ENCODE measurements around the gene NLN.

Gene NLN

DNA sequence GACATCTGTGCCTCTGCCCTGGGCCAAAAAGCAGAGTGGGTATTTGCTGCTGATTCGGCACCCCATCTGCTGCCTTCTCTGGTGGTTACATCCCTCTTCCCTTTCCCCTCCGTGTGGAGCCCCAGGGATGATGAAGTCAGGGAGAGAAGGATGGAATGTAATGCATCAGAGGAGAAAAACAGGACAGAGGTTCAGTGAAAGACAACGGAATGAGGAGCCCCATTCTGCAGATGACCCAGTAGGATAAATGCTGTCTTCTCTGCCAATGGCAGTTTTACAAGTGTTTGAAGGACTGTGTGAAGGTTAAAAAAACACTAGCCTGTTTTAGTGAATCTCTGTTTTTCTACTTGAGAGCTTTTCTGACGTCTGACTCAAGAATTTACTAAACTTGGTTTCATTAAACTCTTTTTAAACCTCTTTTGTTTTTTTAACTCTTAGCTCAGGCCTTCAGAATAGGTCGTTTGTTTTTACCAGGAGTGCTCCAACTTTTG lies 86.3 kb downstream of the NLN start:
- Histone ChIP-seq H3K4me3 (ENCODE audit: low read depth, low read length) (peak overlapping the region; percentile 22; the same call in 1 of the 2 replicates), H3K27me3 (ENCODE audit: insufficient read depth, low read length) (no peaks in the 10 kb centered on the region), H3K36me3 (ENCODE audit: insufficient read depth, low read length) (peaks cover 8% of the 10 kb centered on the region; the same call in 1 of the 2 replicates), H3K4me1 (ENCODE audit: control insufficient read depth, insufficient read depth, low read length, unreplicated experiment) (peaks cover 41% of the 10 kb centered on the region), H3K27ac (ENCODE audit: low read depth, low read length) (peak overlapping the region; percentile 50), H2AFZ (ENCODE audit: low read length, unreplicated experiment) (no peak overlapping the region), H3K79me2 (ENCODE audit: control insufficient read depth, insufficient read depth, low read length, unreplicated experiment) (no peaks in the 10 kb centered on the region)

DNA sequence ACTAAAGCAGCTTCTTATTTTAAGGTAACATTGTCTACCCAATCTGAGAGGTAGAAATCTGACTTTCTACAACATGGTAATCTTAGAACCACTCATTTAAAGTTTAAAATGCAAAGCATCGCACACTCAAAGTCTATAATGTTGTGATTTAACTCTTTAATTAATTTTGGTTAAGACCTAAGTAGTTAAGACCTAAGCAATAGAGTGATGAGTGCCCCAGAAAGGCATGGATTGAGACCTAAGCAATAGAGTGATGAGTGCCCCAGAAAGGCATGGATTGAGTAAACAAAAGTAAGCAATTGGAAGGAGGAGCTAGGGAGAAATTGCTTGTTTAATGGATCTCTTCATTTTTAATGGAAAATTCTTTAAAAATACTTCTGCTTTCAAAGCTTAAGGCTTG lies 86.8 kb downstream of the NLN start:
- no peaks in the 10 kb centered on the region for H3K79me2 ChIP-seq (ENCODE audit: control insufficient read depth, insufficient read depth, low read length, unreplicated experiment)
- no peaks in the 10 kb centered on the region for H3K27me3 ChIP-seq (ENCODE audit: insufficient read depth, low read length)
- peak overlapping the region; percentile 50 for H3K27ac ChIP-seq (ENCODE audit: low read depth, low read length)
- H3K4me3 ChIP-seq (ENCODE audit: low read depth, low read length), result peak overlapping the region; percentile 22; the same call in 1 of the 2 replicates
- peaks cover 41% of the 10 kb centered on the region for H3K4me1 ChIP-seq (ENCODE audit: control insufficient read depth, insufficient read depth, low read length, unreplicated experiment)
- H3K36me3 ChIP-seq (ENCODE audit: insufficient read depth, low read length), result peaks cover 8% of the 10 kb centered on the region; the same call in 1 of the 2 replicates
- H2AFZ ChIP-seq (ENCODE audit: low read length, unreplicated experiment), result no peak overlapping the region

DNA sequence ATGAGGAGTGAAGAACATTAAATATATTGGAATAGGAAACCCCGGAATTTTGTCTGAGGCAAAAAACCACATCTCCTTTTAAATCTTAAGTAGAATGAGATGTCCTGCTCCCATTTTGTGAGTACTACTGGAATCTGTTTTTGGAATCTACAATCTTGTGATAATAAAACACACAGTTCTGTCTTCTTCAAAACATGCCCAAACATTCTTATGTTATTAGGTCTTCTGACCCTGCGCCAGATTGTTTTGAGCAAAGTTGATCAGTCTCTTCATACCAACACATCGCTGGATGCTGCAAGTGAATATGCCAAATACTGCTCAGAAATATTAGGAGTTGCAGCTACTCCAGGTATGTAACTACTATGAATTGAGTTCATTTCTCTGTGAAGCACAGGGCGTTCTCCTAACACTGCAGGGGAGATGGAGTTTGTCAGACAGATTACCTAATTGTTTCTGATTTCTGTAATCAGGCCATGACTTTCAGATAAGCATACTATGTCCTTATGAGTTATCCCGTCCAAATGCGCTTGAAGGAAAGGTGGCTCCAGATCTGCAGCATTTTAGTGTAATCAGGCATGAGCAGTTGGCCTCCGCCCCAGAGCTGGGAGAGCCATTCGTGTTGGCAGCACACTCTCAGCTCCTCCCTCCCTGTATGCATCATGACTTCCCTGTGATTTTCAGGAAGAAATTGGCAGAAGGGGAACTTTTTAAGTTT lies 88.0 kb downstream of the NLN start:
- Histone ChIP-seq H3K36me3 (ENCODE audit: insufficient read depth, low read length) (peaks cover 12% of the 10 kb centered on the region; the same call in 1 of the 2 replicates), H3K27ac (ENCODE audit: low read depth, low read length) (peak overlapping the region; percentile 43), H3K79me2 (ENCODE audit: control insufficient read depth, insufficient read depth, low read length, unreplicated experiment) (no peaks in the 10 kb centered on the region), H2AFZ (ENCODE audit: low read length, unreplicated experiment) (no peak overlapping the region), H3K4me3 (ENCODE audit: low read depth, low read length) (no peak overlapping the region), H3K27me3 (ENCODE audit: insufficient read depth, low read length) (no peaks in the 10 kb centered on the region), H3K4me1 (ENCODE audit: control insufficient read depth, insufficient read depth, low read length, unreplicated experiment) (peaks cover 41% of the 10 kb centered on the region)

DNA sequence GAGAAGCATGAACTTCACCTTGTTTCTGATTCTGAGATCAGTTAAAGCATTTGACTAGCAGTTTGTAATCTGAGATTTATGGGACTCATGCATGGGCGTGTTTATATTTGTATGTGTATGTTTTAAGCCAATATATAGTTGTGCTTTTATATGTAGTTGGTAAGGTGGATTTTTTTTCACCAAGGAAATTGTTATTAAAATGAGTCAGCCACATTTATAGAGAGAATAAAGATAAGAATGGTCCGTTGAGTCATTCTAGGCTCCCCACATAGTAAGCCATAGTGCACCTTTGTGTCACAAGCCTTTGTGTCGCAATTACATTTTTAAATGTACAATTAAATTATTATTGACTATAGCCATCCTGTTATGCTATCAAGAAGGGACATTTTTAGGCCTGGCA lies 89.0 kb downstream of the NLN start:
- Histone ChIP-seq H3K36me3 (ENCODE audit: insufficient read depth, low read length) (peaks cover 12% of the 10 kb centered on the region; the same call in 1 of the 2 replicates), H3K27ac (ENCODE audit: low read depth, low read length) (peak overlapping the region; percentile 43), H3K4me1 (ENCODE audit: control insufficient read depth, insufficient read depth, low read length, unreplicated experiment) (peaks cover 41% of the 10 kb centered on the region), H3K4me3 (ENCODE audit: low read depth, low read length) (peak overlapping the region; percentile 17; the same call in 1 of the 2 replicates), H2AFZ (ENCODE audit: low read length, unreplicated experiment) (no peak overlapping the region), H3K27me3 (ENCODE audit: insufficient read depth, low read length) (no peaks in the 10 kb centered on the region), H3K79me2 (ENCODE audit: control insufficient read depth, insufficient read depth, low read length, unreplicated experiment) (no peaks in the 10 kb centered on the region)

DNA sequence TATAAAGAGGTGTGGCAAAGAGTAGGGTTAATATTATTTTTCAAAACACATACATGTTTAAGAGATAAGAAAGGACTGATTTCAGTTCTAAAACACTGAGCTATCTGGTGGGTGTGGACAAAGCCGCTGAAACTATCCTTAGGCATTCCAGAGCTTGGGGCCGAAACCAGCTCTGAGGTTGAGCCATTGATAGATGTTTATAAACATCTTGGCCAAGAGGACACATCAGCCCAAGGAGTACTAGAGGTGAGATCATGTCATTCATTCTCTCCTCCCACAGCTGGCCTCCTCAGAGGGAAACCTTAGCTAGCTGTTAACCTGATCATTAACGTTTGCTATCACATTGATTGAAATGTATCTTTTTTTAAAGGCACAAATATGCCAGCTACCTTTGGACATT lies 89.9 kb downstream of the NLN start:
- Histone ChIP-seq H3K4me3 (ENCODE audit: low read depth, low read length) (no peak overlapping the region), H3K4me1 (ENCODE audit: control insufficient read depth, insufficient read depth, low read length, unreplicated experiment) (peaks cover 41% of the 10 kb centered on the region), H2AFZ (ENCODE audit: low read length, unreplicated experiment) (no peak overlapping the region), H3K27ac (ENCODE audit: low read depth, low read length) (no peak overlapping the region), H3K79me2 (ENCODE audit: control insufficient read depth, insufficient read depth, low read length, unreplicated experiment) (no peaks in the 10 kb centered on the region), H3K27me3 (ENCODE audit: insufficient read depth, low read length) (no peaks in the 10 kb centered on the region), H3K36me3 (ENCODE audit: insufficient read depth, low read length) (peaks cover 12% of the 10 kb centered on the region; the same call in 1 of the 2 replicates)

DNA sequence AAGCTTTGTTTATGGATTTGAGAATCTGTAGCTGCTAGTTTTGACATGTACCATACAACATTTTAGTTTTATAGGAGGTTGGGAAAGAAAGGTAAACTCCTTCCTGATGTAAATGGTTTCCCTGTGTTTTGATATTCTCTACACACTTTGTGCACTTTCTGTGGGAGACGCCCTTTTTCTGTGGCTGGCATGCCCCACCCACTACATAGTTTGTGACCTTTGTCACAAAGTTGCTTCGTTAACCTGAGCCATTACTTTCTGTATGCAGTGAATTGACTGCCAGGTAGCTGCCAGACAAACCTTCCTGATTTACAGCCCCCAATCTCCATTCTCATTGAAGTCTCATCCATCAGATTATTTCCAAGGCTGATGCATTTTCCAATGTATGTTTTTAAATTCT lies 90.6 kb downstream of the NLN start:
- H3K4me1 ChIP-seq (ENCODE audit: control insufficient read depth, insufficient read depth, low read length, unreplicated experiment), result peaks cover 41% of the 10 kb centered on the region

DNA sequence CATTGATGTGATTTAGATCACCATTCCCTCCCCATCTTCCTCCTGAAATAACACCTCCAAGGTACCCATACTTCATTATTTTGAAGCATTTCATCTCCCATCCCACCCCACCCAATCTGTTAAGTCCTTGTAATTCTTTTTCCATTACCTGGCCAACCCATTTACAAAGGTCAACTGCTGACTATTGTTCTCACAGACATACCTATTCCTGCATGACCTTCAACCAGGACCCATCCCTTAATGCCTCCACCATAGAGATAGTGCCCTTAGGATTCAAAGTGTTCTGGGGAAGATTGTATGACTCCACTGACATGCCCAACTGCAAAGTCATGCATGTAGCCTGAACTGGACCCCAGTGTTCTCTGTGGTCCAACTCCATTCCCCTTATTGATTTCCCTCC lies 91.2 kb downstream of the NLN start:
- H3K36me3 ChIP-seq (ENCODE audit: insufficient read depth, low read length), result peaks cover 12% of the 10 kb centered on the region; the same call in 1 of the 2 replicates
- H3K27ac ChIP-seq (ENCODE audit: low read depth, low read length), result no peak overlapping the region
- no peaks in the 10 kb centered on the region for H3K79me2 ChIP-seq (ENCODE audit: control insufficient read depth, insufficient read depth, low read length, unreplicated experiment)
- peaks cover 38% of the 10 kb centered on the region for H3K4me1 ChIP-seq (ENCODE audit: control insufficient read depth, insufficient read depth, low read length, unreplicated experiment)
- H3K4me3 ChIP-seq (ENCODE audit: low read depth, low read length), result no peak overlapping the region
- H2AFZ ChIP-seq (ENCODE audit: low read length, unreplicated experiment), result no peak overlapping the region
- H3K27me3 ChIP-seq (ENCODE audit: insufficient read depth, low read length), result no peaks in the 10 kb centered on the region

More for the DNA sequence above, 90.6 kb downstream of the NLN start:
- no peaks in the 10 kb centered on the region for H3K79me2 ChIP-seq (ENCODE audit: control insufficient read depth, insufficient read depth, low read length, unreplicated experiment)
- no peaks in the 10 kb centered on the region for H3K27me3 ChIP-seq (ENCODE audit: insufficient read depth, low read length)
- no peak overlapping the region for H3K27ac ChIP-seq (ENCODE audit: low read depth, low read length)
- no peak overlapping the region for H2AFZ ChIP-seq (ENCODE audit: low read length, unreplicated experiment)
- peaks cover 12% of the 10 kb centered on the region; the same call in 1 of the 2 replicates for H3K36me3 ChIP-seq (ENCODE audit: insufficient read depth, low read length)
- no peak overlapping the region for H3K4me3 ChIP-seq (ENCODE audit: low read depth, low read length)

DNA sequence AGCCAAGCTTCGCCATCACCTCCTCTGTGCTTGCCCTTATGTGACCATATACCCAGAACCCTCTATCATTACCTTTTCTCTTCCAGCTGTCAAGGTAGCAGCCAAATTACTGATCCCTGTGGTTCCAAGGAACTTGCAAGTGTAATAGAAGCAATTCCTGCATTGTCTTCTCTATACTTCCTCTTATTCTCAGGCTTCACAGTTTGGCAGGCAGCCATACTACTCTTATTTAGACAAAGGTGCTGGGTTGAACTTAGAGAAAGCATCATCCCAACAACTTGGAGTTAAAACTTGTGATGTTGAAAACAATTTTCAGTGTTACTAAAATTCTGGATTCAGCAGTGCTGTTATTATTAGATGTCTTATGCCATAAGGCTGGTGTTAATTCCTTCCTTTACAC lies 93.2 kb downstream of the NLN start:
- H2AFZ ChIP-seq (ENCODE audit: low read length, unreplicated experiment), result no peak overlapping the region
- H3K27ac ChIP-seq (ENCODE audit: low read depth, low read length), result no peak overlapping the region
- no peaks in the 10 kb centered on the region for H3K27me3 ChIP-seq (ENCODE audit: insufficient read depth, low read length)
- H3K4me3 ChIP-seq (ENCODE audit: low read depth, low read length), result no peak overlapping the region
- H3K36me3 ChIP-seq (ENCODE audit: insufficient read depth, low read length), result peaks cover 12% of the 10 kb centered on the region; the same call in 1 of the 2 replicates
- H3K79me2 ChIP-seq (ENCODE audit: control insufficient read depth, insufficient read depth, low read length, unreplicated experiment), result no peaks in the 10 kb centered on the region
- H3K4me1 ChIP-seq (ENCODE audit: control insufficient read depth, insufficient read depth, low read length, unreplicated experiment), result peaks cover 19% of the 10 kb centered on the region

DNA sequence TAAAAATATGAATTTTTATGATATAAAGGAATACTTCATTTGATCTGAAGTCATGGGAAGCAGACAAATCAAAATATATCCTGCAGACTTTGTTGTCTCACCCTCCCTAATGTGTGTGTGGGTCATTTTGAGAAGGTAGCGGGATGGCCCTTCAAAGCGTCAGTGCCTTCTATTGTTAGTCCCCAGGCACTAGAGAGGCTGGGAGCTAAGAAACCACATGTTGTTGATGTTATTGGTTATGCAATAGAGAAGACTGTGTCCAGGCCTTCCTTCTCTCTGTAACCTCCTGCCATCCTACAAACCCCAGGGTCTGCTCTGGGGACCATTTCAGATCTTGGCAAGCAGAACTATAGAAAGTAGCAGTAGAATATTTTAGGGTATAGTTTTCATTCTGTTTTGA lies 94.7 kb downstream of the NLN start:
- H2AFZ ChIP-seq (ENCODE audit: low read length, unreplicated experiment), result no peak overlapping the region
- H3K36me3 ChIP-seq (ENCODE audit: insufficient read depth, low read length), result peaks cover 11% of the 10 kb centered on the region; the same call in 1 of the 2 replicates
- H3K4me3 ChIP-seq (ENCODE audit: low read depth, low read length), result no peak overlapping the region

DNA sequence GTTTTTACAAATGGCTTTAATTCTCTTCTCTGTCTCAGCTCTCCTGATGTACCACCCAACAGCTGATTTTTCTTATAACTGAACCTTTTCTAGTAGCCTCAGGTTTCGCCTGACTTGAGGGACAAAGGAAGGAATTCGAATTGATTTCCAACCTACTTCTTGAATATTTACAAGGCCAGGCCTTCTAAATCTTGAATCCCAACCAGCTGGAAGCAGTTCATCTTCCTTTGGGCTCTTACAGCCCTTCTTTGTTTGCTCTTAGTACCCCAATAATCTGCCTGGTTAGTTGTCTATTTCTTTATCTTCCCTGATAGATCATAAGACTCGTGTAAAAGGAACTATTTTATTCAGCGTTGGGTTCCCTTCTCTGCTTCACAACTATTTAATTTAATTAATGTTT lies 95.9 kb downstream of the NLN start:
- no peak overlapping the region for H2AFZ ChIP-seq (ENCODE audit: low read length, unreplicated experiment)
- no peak overlapping the region for H3K27ac ChIP-seq (ENCODE audit: low read depth, low read length)
- H3K27me3 ChIP-seq (ENCODE audit: insufficient read depth, low read length), result no peaks in the 10 kb centered on the region
- no peaks in the 10 kb centered on the region for H3K4me1 ChIP-seq (ENCODE audit: control insufficient read depth, insufficient read depth, low read length, unreplicated experiment)
- H3K79me2 ChIP-seq (ENCODE audit: control insufficient read depth, insufficient read depth, low read length, unreplicated experiment), result no peaks in the 10 kb centered on the region
- H3K36me3 ChIP-seq (ENCODE audit: insufficient read depth, low read length), result peaks cover 5% of the 10 kb centered on the region; the same call in 1 of the 2 replicates
- H3K4me3 ChIP-seq (ENCODE audit: low read depth, low read length), result no peak overlapping the region

More for the DNA sequence above, 94.7 kb downstream of the NLN start:
- H3K27ac ChIP-seq (ENCODE audit: low read depth, low read length), result no peak overlapping the region
- no peaks in the 10 kb centered on the region for H3K27me3 ChIP-seq (ENCODE audit: insufficient read depth, low read length)
- H3K79me2 ChIP-seq (ENCODE audit: control insufficient read depth, insufficient read depth, low read length, unreplicated experiment), result no peaks in the 10 kb centered on the region
- H3K4me1 ChIP-seq (ENCODE audit: control insufficient read depth, insufficient read depth, low read length, unreplicated experiment), result peaks cover 3% of the 10 kb centered on the region

DNA sequence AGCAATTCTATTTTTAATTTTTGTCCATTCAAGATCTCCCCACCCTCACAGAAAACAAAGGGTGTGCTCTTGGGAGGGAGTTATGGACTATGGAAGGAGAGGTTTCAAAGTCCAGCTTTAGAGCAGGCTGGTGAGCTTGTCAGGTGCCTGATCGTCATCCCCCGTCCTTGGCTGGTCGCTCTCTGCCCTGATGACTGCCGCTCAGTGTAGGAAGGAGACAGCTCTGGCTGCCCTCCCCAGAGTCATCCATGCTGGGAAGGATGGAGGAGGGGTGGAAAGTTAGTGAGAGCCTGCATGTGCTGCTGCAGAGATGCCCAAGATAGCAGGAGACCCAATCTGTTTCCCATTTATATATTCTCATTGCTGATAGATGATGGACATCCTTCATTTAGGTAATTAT lies 96.6 kb downstream of the NLN start:
- Histone ChIP-seq H3K27me3 (ENCODE audit: insufficient read depth, low read length) (no peaks in the 10 kb centered on the region), H3K36me3 (ENCODE audit: insufficient read depth, low read length) (peaks cover 8% of the 10 kb centered on the region; the same call in 1 of the 2 replicates), H3K27ac (ENCODE audit: low read depth, low read length) (no peak overlapping the region), H3K79me2 (ENCODE audit: control insufficient read depth, insufficient read depth, low read length, unreplicated experiment) (no peaks in the 10 kb centered on the region), H3K4me1 (ENCODE audit: control insufficient read depth, insufficient read depth, low read length, unreplicated experiment) (peaks cover 5% of the 10 kb centered on the region), H3K4me3 (ENCODE audit: low read depth, low read length) (no peak overlapping the region), H2AFZ (ENCODE audit: low read length, unreplicated experiment) (no peak overlapping the region)

Measured in ACC112 (cell line).